ENCODE data around the gene CLDN9.
A peak's percentile ranks its signal among the peaks of the same experiment; 100 is the strongest.

The CLDN9 gene

DNA sequence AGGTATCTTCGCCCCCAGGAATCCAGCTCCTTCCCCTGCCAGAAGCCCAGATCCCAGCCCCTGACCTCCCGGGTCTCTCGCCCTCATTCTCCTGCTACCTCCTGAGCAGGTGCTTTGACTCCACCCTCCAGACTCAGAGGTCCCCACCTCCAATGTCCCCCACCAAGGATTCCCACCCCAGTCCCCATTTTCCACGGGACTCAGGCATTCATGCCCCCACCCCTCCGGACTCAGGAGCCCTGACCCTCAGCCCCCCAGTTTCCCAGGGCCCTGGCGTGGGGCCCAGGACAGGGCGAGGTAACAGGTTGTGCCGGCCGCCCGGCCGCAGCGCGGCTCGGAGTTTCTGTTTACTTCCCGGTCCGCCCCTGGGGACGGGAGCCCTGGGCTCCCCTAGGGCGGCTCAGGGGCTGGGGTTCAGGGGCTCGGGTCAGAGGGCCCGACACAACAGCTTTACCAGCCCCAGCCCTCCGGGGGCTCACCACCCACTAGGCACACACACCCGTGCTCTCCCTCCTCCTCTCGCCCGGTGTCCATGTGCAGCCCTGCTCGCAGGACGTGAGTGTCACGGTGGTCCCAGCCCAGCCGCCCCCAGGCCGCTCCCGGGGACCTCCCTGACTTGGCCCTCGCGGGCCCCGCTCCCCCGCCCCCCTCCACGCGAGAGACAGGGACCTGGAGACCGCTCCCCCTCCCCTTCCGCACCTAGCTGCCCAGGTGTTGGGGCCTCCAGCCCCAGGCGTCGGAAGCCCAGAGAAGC, 23.4 kb downstream of the CLDN9 start:
- peaks cover 11 to 21% of the 10 kb centered on the region in 2 donors for H3K4me1 Mint-ChIP-seq
- ATAC-seq (replicated peaks): no peak
- no peaks in the 10 kb centered on the region for H3K9me3 Mint-ChIP-seq
- no peak for DNase-seq
- peak overlapping the region; percentile 29 to 66 for H3K4me3 Mint-ChIP-seq
- peaks cover 74 to 91% of the 10 kb centered on the region in 2 donors for H3K27me3 Mint-ChIP-seq
- no peak overlapping the region for H3K27ac Mint-ChIP-seq
- H3K36me3 Mint-ChIP-seq: peaks cover 1 to 4% of the 10 kb centered on the region in 2 donors

DNA sequence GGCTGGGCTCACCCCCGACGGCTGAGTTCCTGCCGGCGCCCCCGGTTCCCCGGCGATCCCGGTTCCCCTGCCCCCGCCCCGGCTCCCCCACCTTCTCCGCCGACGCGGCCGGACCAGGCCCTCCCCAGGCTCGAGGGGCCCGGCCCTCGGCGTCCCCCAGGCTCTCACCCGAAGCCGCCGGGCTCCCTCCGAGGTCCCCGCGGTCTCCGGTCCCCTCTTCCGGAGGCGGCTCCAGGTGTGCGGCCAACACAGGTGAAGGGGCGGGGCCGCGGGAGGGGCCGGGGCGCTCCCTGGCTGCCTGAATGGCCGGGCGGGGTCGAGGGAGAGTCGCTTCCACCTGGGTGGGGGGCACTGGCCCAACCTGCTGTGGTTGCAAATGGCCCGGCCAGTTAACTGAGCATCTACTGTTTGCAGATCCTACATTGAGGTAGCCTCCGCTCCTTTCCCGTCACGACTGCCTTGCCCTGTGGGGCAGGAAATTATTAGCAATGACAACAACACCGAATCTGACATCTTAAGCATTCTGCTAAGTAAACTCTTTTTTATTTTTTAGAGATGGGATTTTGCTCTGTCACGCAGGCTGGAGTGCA, 24.1 kb downstream of the CLDN9 start, which contains the start of gene BICDL2:
TSS of gene BICDL2 (minus strand) at position 219 of the 590 bp plus-strand sequence. CDS start 1,448 bp downstream, outside the sequence.
- Mint-ChIP-seq H3K9me3 (no peaks in the 10 kb centered on the region), H3K27me3 (peaks cover 68 to 85% of the 10 kb centered on the region in 2 donors), H3K27ac (peak within 1 kb of the TSS; percentile 56), H3K36me3 (peaks cover 1 to 4% of the 10 kb centered on the region in 2 donors), H3K4me3 (peak within 1 kb of the TSS; percentile 29 to 66), H3K4me1 (peaks cover 9 to 21% of the 10 kb centered on the region in 2 donors)
- no peak for ATAC-seq (replicated peaks)
- DNase-seq: no peak

DNA sequence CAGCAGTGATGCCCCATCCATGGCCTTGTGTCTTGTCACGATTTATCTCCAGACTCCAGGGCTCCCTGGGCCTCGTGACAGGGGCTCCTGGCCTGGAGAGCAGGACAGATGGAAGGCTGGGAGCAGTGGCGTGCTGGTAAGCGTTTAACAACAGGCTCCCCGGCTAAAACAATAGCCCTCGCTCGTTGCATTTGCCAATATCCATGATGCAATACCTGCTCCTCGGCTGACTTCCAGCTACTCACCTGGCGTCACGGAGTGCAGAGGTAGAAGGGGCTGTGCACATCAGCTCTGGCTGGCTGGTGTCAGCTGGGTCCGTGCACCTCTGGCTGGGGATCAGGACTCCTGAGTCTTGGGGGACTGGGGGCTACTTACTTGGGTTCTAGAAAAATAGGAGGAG, 25.5 kb downstream of the CLDN9 start:
- Mint-ChIP-seq H3K9me3 (no peaks in the 10 kb centered on the region), H3K36me3 (peaks cover 1 to 4% of the 10 kb centered on the region in 2 donors), H3K4me3 (no peak overlapping the region), H3K27ac (no peak overlapping the region), H3K4me1 (peaks cover 6 to 14% of the 10 kb centered on the region in 2 donors), H3K27me3 (peaks cover 64 to 77% of the 10 kb centered on the region in 2 donors)
- DNase-seq (no peak), ATAC-seq (replicated peaks) (no peak)

DNA sequence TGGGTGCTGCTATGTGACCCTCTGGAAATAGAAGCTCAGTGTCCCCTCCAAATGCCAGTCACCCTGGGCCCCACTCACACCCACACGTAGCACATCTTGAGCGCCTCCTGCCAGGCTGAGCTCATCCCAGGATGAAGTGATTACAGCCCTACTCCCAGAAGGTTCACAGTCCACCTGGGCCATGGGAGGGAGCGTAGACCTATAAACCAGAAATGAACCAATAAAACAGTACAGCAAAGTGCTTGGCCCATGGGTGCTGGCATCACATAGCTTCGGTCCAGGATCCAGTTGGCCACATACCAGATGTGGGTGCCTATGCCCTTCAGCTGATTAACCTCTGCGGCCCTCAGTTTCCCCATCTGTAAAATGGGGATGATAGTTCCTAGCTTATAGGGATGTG, 26.2 kb downstream of the CLDN9 start:
- Mint-ChIP-seq H3K36me3 (peaks cover 1 to 4% of the 10 kb centered on the region in 2 donors), H3K9me3 (no peaks in the 10 kb centered on the region), H3K27me3 (peaks cover 64 to 77% of the 10 kb centered on the region in 2 donors), H3K4me3 (no peak overlapping the region), H3K4me1 (peaks cover 6 to 14% of the 10 kb centered on the region in 2 donors), H3K27ac (no peak overlapping the region)
- no peak for ATAC-seq (replicated peaks)
- DNase-seq: no peak

DNA sequence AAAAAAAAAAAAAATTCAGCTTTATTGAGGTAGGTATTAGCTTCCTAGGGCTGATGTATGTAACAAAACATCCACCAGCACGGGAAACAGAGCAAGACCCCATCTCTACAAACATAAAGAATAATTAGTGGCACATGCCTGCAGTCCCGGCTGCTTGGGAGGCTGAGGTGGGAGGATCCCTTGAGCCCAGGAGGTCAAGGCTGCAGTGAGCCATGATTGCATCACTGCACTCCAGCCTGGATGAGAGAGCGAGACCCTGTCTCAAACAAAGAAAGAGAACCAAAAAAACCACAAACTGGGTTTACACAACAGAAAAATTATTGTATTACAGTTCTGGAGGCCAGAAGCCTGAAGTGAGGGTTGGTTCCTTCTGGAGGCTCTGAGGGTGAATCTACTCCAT, 29.7 kb downstream of the CLDN9 start:
- H3K36me3 Mint-ChIP-seq: peaks cover 0 to 4% of the 10 kb centered on the region in 2 donors

DNA sequence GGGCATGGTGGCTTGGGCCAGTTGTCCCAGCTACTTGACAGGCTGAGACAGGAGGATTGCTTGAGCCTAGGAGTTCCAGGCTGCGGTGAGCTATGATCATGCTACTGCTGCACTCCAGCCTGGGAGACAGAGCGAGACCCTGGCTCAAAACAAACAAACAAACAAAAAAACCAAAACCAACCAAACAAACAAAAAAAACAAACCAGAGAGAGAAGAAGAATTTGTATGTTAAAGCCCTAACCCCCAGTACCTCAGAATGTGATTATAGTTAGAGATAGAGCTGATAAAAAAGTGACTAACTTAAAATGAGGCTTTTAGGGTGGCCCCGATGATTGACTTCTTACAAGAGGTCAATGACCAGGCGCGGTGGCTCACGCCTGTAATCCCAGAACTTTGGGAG, 32.0 kb downstream of the CLDN9 start:
- Mint-ChIP-seq H3K36me3 (peaks cover 0 to 4% of the 10 kb centered on the region in 2 donors), H3K4me3 (peak overlapping the region; percentile 84 to 85), H3K4me1 (peaks cover 10 to 33% of the 10 kb centered on the region in 2 donors), H3K27ac (no peak overlapping the region), H3K9me3 (no peaks in the 10 kb centered on the region), H3K27me3 (peaks cover 45 to 72% of the 10 kb centered on the region in 2 donors)
- ATAC-seq (replicated peaks): no peak
- no peak for DNase-seq

More for the DNA sequence above, 29.7 kb downstream of the CLDN9 start:
- peaks cover 50 to 74% of the 10 kb centered on the region in 2 donors for H3K27me3 Mint-ChIP-seq
- H3K9me3 Mint-ChIP-seq: no peaks in the 10 kb centered on the region
- ATAC-seq (replicated peaks) (no peak), DNase-seq (no peak)
- H3K4me3 Mint-ChIP-seq: no peak overlapping the region
- no peak overlapping the region for H3K27ac Mint-ChIP-seq
- peaks cover 6 to 25% of the 10 kb centered on the region in 2 donors for H3K4me1 Mint-ChIP-seq

DNA sequence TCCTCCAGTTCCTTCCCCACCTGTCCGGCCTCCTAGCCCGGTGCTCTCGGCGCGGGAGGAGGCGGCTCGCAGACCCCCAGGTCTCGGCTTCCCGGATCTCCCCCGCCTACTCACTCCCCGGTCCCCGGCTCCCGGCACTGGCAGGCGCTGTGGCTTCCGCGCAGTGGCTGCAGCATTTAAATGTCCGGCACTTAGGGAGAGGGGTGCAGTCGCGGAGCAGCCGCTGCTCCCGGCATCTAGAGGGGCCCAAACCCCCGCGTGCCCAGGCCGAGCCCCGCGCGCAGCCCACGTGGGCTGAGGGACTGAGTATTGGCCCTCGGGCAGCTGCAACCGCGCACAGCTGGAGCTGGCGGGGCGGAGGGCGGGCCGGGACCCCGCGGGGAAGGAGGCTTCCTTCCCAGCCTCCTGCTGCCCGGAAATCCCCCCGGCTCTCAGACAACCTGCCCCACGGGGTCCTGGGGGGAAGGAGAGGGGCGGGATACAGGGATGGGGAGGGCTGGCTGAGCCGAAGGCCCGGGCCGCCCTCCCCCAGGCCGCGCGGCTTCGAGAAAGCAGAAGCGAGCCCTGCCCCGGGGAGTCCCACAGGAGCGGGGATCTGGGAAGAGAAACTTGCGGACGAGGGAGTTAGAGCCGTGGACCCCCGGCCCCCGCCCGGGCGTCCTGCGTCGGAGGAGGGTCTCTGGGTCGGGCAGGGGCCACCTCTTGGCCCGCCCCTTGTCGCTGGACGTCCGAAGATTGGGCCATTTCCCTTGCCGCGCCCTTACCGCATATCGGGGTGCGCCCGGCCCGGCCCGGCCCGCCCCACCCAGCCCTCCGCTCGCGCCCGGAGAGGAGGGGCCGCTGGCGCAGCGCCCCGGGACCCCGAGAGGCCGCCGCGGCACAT, 33.3 kb downstream of the CLDN9 start, which contains the start of gene MMP25:
TSS of gene MMP25 (plus strand) at position 804 of the 883 bp plus-strand sequence. CDS start 357 bp downstream, outside the sequence.
- ATAC-seq (replicated peaks) (peak; percentile 84 to 86), DNase-seq (peak; percentile 46)
- Mint-ChIP-seq H3K27me3 (peaks cover 47 to 59% of the 10 kb centered on the region in 2 donors), H3K36me3 (no peaks in the 10 kb centered on the region), H3K4me3 (peak within 1 kb of the TSS; percentile 84 to 85), H3K4me1 (peaks cover 10 to 33% of the 10 kb centered on the region in 2 donors), H3K27ac (peak within 1 kb of the TSS; percentile 42), H3K9me3 (no peaks in the 10 kb centered on the region)

DNA sequence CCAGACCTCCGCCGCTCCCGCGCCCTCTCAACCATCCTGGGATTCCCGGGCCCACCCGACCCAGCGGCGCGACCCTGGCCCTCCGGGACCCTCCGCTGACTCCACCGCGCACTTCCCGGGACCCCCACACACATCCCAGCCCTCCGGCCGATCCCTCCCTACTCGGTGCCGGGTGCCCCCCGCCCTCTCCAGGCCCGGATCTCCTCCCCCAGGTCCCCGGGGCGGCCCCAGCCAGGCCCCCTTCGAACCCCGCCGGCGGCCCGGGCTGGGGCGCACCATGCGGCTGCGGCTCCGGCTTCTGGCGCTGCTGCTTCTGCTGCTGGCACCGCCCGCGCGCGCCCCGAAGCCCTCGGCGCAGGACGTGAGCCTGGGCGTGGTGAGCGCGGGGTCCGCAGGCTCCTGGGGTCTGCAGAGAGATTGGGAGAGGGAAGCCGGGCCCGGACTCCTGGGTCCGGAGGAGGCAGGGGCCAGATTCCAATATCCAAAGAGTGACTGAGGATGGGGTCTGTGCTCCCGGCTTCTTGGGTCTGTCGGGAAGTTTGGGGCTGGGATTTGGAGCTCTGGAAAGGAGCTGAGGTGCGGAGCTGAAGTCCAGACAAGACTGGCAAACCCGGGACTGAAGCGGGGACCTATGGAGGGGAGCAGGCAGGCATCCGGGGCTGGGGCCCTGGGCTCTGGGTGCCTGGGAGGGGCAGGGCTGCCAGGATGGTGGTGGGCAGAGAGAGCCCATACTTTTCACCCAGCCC, 34.1 kb downstream of the CLDN9 start:
- Mint-ChIP-seq H3K4me1 (peaks cover 10 to 33% of the 10 kb centered on the region in 2 donors), H3K27ac (no peak overlapping the region), H3K27me3 (peaks cover 47 to 58% of the 10 kb centered on the region in 2 donors), H3K9me3 (no peaks in the 10 kb centered on the region), H3K36me3 (no peaks in the 10 kb centered on the region), H3K4me3 (peak overlapping the region; percentile 56 to 62)
- ATAC-seq (replicated peaks) (peak in 1 of 2 donors; percentile 22), DNase-seq (no peak)

DNA sequence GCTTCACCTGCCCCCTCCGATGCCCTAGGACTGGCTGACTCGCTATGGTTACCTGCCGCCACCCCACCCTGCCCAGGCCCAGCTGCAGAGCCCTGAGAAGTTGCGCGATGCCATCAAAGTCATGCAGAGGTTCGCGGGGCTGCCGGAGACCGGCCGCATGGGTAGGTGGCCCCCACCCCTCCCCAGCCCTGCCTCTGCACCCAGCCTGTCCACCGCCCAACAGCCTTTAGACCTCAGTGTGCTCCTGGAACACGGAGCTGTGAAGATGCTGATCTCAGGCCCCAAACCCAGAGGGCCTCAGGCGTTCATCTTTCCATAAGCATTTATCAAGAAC, 34.6 kb downstream of the CLDN9 start:
- Mint-ChIP-seq H3K4me3 (no peak overlapping the region), H3K27me3 (peaks cover 47 to 58% of the 10 kb centered on the region in 2 donors), H3K27ac (no peak overlapping the region), H3K36me3 (no peaks in the 10 kb centered on the region), H3K4me1 (peaks cover 10 to 33% of the 10 kb centered on the region in 2 donors), H3K9me3 (no peaks in the 10 kb centered on the region)
- ATAC-seq (replicated peaks): no peak
- no peak for DNase-seq

DNA sequence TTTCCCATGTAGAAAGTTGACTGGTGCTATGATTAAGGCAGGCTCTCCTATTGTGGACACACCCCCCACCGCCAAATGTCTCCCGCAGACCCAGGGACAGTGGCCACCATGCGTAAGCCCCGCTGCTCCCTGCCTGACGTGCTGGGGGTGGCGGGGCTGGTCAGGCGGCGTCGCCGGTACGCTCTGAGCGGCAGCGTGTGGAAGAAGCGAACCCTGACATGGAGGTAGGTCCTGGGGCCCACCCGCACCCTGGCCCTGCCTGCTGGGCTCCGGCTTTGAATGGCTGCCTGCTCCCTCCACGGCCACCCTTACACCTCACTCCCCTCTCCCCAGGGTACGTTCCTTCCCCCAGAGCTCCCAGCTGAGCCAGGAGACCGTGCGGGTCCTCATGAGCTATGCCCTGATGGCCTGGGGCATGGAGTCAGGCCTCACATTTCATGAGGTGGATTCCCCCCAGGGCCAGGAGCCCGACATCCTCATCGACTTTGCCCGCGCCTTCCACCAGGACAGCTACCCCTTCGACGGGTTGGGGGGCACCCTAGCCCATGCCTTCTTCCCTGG, 37.3 kb downstream of the CLDN9 start:
- H3K9me3 Mint-ChIP-seq: no peaks in the 10 kb centered on the region
- ATAC-seq (replicated peaks) (no peak), DNase-seq (no peak)
- H3K36me3 Mint-ChIP-seq: peaks cover 10 to 12% of the 10 kb centered on the region in 2 donors
- no peak overlapping the region for H3K27ac Mint-ChIP-seq
- peaks cover 23 to 33% of the 10 kb centered on the region in 2 donors for H3K27me3 Mint-ChIP-seq
- H3K4me1 Mint-ChIP-seq: peaks cover 21 to 41% of the 10 kb centered on the region in 2 donors
- H3K4me3 Mint-ChIP-seq: no peak overlapping the region

DNA sequence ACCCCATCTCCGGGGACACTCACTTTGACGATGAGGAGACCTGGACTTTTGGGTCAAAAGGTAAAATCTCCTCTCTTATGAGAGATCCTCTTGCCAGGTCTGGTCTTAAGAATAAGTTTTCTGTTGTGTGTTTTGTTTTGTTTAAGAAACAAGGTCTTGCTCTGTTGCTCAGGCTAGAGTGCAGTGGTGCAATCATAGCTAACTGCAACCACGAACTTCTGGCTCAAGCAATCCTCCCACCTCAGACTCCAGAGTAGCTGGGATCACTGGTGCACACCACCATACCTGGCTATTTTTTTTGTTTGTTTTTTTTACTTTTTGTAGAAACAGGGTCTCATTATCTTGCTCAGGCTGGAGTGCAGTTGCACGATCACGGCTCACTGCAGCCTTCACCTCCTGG, 37.8 kb downstream of the CLDN9 start:
- Mint-ChIP-seq H3K4me3 (no peak overlapping the region), H3K36me3 (peaks cover 11 to 17% of the 10 kb centered on the region in 2 donors), H3K4me1 (peaks cover 23 to 41% of the 10 kb centered on the region in 2 donors), H3K27me3 (peaks cover 23 to 28% of the 10 kb centered on the region in 2 donors), H3K9me3 (no peaks in the 10 kb centered on the region), H3K27ac (no peak overlapping the region)
- ATAC-seq (replicated peaks): no peak
- no peak for DNase-seq

DNA sequence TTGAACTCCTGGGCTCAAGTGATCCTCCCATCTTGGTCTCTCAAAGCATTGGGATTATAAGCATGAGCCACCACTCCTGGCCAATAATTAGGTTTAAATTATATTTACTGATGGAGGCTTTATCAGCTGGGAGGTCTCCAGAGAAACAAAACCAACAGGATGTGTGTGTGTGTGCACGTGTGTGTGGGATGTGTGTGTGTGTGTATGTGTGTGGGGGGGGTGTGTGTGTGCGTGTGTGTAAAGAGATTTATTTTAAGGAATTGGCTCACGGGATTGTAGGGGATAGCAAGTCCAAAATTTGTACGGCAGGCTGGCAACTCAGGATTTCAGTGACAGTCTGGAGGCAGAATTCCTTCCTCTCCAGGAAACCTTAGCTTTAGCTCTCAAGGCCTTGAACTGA, 38.3 kb downstream of the CLDN9 start:
- Mint-ChIP-seq H3K27ac (no peak overlapping the region), H3K36me3 (peaks cover 11 to 20% of the 10 kb centered on the region in 2 donors), H3K9me3 (no peaks in the 10 kb centered on the region), H3K27me3 (peaks cover 23 to 27% of the 10 kb centered on the region in 2 donors), H3K4me1 (peaks cover 26 to 40% of the 10 kb centered on the region in 2 donors), H3K4me3 (no peak overlapping the region)
- DNase-seq (no peak), ATAC-seq (replicated peaks) (no peak)

DNA sequence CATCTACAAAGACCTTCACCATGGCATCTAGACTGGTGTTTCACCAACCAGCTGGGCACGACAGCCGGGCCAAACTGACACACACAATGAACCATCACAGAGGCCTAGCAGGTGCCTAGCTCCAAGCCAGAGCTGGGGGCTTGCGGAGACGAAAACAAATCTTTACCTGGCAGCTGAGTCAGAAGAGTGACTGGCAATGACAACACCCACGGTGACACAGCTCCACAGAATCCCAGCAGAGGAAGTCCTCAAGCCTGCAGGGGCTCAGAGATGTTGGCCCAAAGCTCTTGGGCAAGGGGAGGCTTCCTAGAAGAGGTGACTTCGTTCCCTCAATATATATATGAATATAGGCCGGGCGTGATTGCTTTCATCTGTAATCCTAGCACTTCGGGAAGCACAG, 38.8 kb downstream of the CLDN9 start:
- Mint-ChIP-seq H3K36me3 (peaks cover 11 to 20% of the 10 kb centered on the region in 2 donors), H3K4me1 (peaks cover 26 to 38% of the 10 kb centered on the region in 2 donors), H3K9me3 (no peaks in the 10 kb centered on the region), H3K27me3 (peaks cover 23 to 27% of the 10 kb centered on the region in 2 donors), H3K4me3 (no peak overlapping the region), H3K27ac (no peak overlapping the region)
- ATAC-seq (replicated peaks) (no peak), DNase-seq (no peak)
